Activated T-helper 1 cell treated with Interleukin-2 at 50 U/mL for 16 hours (primary cell): ENCODE measurements around the gene DNAJC3.
"Not testable (repeated sequence)": the region's sequence is repeated elsewhere in the genome, so short reads cannot be mapped to it uniquely, and the experiment has no call there.

Experiments
- DNase-seq: peaks from one replicate; pipeline ENCODE4 v3.0.0-alpha.2; 2020; ENCODE audit warnings: low read depth

Gene DNAJC3

DNA sequence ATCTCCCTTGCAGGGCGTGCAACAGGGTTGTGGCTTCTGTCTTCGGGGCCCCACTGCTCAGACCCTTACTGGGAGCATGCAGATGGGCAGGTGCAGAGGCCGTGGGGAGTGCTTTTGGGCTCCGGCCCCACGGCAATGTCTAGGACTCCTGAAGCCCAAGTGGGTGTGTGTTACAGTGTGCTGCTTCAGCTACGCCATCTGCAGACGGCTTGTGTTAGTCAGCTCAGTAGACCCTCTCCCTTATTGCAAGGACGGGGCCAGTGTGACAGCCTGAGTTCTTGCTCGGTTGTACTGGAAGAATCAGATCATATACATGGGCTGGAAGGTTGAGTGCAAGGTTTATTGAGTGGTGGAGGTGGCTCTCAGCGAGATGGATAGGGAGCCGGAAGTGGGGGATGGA lies 39.3 kb downstream of the DNAJC3 start:
- DNase-seq, result no peak

DNA sequence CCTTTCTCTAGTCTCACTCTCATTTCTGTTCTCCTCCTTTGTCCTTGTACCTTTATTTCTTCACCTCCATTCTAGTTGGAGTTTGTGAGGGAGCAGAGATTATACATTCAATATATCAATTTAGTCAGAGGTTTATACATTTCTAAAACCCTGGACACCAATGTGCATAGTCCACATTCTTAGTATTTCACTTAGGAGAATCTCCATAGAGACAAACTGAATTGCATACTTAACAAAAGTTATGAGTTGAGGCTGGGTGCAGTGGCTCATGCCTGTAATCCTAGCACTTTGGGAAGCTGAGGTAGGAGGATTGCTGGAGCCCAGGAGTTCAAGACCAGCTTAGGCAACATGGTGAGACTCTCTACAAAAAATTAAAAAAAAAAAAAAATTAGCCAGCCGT lies 45.3 kb downstream of the DNAJC3 start:
- no peak for DNase-seq

- no peak for DNase-seq
These were observed 46.5 kb downstream of the DNAJC3 start for GRCh38 chr13:95723438-95723837.

DNA sequence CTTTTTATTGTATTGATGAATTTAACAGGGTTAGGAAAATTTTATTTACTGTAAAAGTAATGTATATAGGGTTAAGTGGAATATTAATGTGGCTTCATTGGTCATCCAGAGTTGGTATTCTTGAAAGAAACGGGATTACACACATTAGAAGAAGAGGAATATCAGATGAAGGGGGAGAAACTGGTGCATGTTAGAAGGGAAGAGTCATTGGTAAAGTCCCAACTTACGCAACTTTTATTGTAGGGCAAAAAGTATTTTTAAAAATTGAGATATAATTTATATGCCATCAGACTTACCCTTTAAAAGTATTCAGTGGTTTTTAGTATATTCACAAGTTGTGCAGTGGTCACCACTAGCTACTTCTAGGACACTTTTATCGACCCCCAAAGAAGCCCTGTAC lies 47.3 kb downstream of the DNAJC3 start:
- DNase-seq, result no peak

DNA sequence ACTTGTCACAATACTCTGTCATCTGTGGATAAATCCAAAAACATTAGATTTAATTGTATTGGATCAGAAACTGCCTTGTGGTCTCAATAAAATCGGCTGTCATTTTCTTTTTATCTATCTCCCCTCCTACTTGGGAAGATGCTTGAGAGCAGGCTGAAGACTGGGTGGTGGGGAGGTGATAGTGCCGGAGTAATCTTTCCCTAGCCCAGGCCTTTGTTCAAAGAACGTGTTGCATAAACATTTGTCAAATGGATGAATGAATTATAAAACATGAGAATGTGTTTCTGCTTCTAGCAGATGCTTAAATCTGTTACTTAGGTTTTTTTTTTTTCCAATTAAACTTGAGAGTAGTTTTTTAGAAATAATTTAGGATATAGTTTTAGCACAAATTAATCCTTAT lies 49.9 kb downstream of the DNAJC3 start:
- DNase-seq, result no peak

DNA sequence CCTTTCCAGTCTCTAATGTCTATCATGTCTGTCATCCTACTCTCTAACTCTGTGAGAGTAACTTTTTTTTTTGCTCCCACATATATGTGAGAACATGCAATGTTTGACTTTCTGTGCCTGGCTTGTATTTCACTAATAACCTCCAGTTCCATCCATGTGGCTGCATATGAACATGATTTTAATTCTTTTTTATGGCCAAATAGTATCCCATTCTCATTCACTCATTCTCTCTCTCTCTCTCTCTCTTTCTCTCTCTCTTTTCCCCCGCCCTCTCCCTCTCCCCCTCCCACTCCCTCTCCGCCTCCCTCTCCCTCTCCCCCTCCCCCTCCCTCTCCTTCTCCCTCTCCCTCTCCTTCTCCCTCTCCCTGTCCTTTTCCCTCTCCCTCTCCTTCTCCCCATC lies 52.0 kb downstream of the DNAJC3 start:
- DNase-seq, result no peak

- no peak for DNase-seq
These were observed 57.2 kb downstream of the DNAJC3 start for GRCh38 chr13:95734124-95734523.

DNA sequence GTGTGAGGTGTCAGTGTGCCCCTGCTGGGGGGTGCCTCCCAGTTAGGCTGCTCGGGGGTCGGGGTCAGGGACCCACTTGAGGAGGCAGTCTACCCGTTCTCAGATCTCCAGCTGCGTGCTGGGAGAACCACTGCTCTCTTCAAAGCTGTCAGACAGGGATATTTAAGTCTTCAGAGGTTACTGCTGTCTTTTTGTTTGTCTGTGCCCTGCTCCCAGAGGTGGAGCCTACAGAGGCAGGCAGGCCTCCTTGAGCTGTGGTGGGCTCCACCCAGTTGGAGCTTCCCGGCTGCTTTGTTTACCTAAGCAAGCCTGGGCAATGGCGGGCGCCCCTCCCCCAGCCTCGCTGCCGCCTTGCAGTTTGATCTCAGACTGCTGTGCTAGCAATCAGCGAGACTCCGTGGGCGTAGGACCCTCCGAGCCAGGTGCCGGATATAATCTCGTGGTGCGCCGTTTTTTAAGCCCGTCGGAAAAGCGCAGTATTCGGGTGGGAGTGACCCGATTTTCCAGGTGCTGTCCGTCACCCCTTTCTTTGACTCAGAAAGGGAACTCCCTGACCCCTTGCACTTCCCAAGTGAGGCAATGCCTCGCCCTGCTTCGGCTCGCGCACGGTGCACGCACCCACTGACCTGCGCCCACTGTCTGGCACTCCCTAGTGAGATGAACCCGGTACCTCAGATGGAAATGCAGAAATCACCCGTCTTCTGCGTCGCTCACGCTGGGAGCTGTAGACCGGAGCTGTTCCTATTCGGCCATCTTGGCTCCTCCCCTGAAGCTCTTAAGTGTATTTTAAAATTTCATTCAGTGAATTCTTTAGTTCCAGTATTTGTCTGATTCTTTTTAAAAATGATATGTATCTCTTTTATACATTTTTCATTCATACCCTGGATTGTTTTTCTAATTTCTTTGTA lies 63.4 kb downstream of the DNAJC3 start:
- not testable (repeated sequence) for DNase-seq

DNA sequence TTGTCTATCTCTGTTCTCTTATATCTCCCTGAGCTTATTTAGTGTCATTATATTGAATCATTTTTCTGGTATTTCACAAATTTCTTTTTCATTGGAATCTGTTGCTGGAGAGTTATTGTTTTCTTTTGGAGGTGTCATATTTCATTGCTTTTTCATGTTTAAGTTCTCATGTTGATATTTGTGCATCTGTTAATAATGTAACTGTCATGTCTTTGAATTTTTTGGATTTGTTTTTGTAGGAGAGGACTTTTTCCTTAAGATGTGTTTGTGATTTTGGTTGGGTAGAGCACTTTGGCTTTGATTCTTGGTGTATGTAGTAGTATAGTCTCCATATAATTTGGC lies 64.0 kb downstream of the DNAJC3 start:
- no peak for DNase-seq

- no peak for DNase-seq
These were observed 64.9 kb downstream of the DNAJC3 start for GRCh38 chr13:95741584-95742563.

- no peak for DNase-seq
These were observed 66.3 kb downstream of the DNAJC3 start for GRCh38 chr13:95743192-95743591.

DNA sequence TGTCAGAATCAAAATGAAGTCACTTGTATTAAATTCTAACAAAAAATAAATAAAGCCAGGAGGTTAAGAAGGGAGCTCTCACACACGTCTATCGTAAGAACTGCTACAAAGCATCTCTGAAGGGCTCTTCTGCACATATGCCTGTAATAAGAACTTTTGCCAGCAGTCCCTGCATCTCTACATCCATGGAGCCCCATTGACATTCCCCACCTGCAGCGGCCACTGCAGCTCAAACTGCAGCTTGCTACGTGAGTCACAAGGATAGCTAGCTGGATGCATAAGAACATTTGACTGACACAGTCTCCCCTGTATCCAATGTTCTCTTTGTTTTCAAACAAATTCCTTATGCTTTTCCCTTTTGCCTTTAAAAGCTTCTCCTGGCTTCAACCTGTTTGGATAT lies 68.3 kb downstream of the DNAJC3 start:
- no peak for DNase-seq

DNA sequence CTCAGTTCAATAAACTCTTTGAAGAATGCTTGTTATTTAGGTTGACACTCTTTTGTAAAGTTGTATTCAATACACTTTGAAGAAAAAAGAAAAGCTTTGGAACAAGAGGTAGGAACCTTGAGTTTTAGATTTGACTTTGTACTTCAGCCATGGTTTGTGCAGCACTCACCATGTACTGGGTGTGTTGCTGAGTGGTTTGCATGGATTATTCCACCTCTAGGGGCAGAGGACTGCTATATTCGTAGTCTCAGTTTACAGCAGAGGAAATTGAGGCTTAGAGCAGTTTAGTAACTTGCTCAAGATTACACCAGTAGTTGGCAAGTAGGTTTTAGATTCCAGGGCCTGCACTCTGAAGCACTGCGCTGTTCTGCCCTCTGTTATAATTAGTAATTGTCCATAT lies 68.8 kb downstream of the DNAJC3 start:
- DNase-seq, result no peak

GRCh38 chr13:95749545-95749944 lies 72.6 kb downstream of the DNAJC3 start:
- DNase-seq, result no peak

DNA sequence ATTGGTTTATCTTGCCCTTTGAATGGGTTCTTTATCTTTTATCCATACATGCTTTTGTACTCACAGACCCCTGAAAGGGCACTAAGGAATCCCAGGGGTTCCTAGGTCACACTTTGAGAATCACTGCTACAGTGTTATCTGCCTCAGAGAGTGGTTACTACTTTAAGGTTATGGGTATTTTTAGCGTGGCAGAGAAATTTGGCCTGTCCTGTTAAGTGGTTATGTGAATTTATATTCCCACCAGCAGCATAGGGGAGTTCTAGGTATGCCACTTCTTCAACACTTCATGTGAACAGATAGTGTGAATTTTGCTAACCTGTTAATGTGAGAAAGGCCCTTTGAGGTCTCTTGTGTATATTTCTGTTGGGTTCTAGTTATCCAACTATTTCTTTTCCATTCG lies 75.7 kb downstream of the DNAJC3 start:
- no peak for DNase-seq

DNA sequence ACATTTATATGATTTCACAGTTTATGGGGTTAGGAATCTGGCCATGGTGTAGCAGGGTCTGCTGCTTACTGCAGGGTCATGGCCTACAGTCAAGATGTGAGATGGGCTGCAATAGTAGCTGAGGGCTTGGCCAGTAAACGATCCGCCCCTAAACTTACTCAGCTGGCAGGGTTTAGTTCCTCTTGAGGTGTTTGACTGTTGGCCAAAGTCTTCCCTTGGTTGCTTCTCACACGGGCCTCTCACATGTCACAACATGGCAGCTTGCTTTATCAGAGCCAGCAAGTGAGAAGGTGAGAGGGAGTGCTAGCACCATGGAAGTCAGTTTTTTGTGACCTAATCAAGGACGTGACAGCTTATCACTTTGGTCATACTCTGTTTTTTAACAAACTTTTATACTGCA lies 77.1 kb downstream of the DNAJC3 start:
- DNase-seq, result no peak

GRCh38 chr13:95756072-95756471 lies 79.1 kb downstream of the DNAJC3 start:
- DNase-seq, result no peak

- not testable (repeated sequence) for DNase-seq
These were observed 85.7 kb downstream of the DNAJC3 start for GRCh38 chr13:95762626-95763025.

DNA sequence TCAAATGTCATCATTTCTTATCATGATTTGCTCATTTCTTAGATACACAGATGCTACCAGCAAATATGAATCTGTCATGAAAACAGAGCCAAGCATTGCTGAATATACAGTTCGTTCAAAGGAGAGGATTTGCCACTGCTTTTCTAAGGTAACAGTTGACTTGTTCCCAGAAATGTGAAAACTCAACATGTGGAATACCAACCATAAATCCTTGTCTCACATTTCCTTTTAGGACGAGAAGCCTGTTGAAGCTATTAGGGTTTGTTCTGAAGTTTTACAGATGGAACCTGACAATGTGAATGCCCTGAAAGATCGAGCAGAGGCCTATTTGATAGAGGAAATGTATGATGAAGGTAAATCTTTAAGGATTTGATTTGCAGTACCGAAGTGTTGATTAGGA lies 86.7 kb downstream of the DNAJC3 start:
- no peak for DNase-seq

- no peak for DNase-seq
These were observed 95.0 kb downstream of the DNAJC3 start for GRCh38 chr13:95771905-95772304.

DNA sequence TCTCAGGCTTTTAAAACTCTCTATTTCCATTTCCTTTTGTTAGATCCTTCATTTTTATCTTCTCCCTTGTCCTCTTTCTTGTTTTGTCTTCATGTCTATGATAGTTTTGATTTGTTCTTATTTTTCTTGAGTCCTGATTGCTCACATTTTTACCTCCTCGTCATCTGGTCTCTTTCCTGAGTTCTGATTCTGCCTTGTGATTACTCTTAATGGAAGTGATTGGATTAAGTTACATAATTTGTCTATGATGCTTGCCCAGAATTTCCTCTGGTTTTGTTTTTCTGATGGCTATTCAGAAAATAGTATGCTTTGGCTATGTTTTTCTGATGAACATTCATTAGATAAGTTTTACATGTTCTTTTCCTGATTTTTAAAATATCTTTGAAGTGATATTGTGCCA lies 102.6 kb downstream of the DNAJC3 start:
- DNase-seq, result no peak

DNA sequence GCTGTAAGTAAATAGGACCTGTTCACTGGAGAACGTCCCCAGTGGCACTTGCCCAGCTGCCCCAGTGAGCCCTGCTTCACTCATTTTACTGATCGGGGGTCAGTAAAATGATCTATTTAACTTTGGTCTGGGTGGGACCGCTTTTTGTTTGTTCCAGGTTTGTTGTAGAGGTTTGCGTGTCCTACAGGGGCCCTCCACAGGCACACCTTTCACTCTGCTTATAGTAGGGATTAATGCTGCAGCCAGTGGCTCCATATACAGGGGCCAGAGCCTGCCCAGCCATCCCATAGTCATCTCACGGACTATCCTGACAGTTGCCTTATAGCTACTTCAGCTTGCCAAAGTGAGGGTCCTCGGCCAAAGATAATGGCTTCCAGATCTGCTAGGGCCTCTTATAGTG lies 104.1 kb downstream of the DNAJC3 start:
- no peak for DNase-seq

GRCh38 chr13:95781940-95782339 lies 105.0 kb downstream of the DNAJC3 start:
- DNase-seq, result not testable (repeated sequence)
